GM13977 (cell line): Measurements from ENCODE around the gene B4GALNT1.

Experiments used
- DNase-seq: peaks from one replicate; pipeline ENCODE4 v3.0.0; 2012; ENCODE audit warnings: low spot score
- CTCF ChIP-seq: IDR thresholded peaks from 2 replicates; pipeline ENCODE4 v1.5.1; 2012; ENCODE audit warnings: mild to moderate bottlenecking, control low read depth; ENCODE audit not compliant: insufficient read depth; ENCODE audit errors: extremely low read depth, missing control alignments
- in situ Hi-C: fragments of 300-500 bp; cut with MboI; formaldehyde crosslinking; loops from one replicate; pipeline ENCODE4 v1.12.0; 2022; ENCODE audit warnings: low sequenced_read_pairs, low pct_unique_long_range_greater_than_20kb, mixed read lengths, inconsistent platforms; ENCODE audit not compliant: unreplicated experiment

The B4GALNT1 gene

DNA sequence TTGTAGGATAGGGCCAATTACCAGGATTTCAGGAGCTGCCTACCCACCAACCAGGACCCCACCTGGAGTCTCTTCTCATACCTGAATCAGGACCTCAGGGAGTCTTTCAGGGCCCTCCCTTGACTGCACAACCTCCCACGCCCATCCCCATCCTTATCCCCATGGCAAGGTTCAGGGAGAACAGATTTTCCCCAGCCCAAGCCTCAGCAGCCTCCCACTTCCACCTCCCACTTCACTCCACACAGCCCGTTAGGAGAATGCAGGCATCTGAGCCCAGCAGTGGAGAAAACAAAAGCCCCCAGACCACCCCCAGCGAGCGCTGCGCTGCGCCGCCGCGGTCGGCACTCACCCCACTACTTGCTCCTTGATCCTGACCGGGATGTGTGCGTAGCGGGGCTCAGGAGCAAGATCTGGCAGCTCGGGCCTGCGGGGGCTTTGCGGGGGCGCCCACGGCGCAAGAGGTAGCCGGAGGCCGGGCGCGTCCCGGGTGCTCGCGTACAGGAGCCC lies 1.4 kb downstream of the B4GALNT1 start:
- no peak for TF ChIP-seq CTCF
- DNase-seq, result no peak
- in situ Hi-C loops, result no loop called here

DNA sequence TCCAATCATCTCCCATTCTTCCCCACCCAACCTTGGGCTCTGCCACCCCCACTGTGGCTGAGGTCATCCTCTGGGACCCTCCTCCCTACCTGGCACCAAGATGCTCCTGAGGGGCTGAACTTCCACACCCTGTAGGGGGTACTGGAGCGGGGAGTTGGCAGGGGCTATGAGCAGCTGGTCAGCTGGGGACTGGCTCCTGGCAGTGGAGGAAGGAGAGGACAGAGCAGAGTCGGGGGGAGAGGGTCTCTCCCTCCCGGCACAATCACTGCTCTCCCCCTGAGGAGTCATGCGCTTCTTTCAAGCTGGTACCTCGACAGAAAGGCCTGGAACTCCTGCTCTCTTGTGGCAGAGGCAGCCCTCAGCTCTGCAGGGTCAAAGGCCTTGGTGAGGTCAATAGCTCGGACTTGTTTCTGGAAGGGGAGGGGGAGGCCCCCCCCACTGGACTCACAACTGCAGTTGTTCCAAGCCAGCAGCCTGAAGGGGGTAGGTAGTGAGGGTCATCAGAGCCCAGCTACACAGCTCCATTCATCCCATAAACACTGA lies 2.0 kb downstream of the B4GALNT1 start:
- DNase-seq, result no peak
- in situ Hi-C loops, result no loop called here
- no peak for TF ChIP-seq CTCF

- DNase-seq, result no peak
- TF ChIP-seq CTCF, result no peak
- in situ Hi-C loops, result no loop called here
Measured at GRCh38 chr12:57629897-57630471, 3.0 kb downstream of the B4GALNT1 start.

GRCh38 chr12:57628280-57629191 lies 4.5 kb downstream of the B4GALNT1 start:
- in situ Hi-C loops, result no loop called here
- DNase-seq, result no peak
- no peak for TF ChIP-seq CTCF

DNA sequence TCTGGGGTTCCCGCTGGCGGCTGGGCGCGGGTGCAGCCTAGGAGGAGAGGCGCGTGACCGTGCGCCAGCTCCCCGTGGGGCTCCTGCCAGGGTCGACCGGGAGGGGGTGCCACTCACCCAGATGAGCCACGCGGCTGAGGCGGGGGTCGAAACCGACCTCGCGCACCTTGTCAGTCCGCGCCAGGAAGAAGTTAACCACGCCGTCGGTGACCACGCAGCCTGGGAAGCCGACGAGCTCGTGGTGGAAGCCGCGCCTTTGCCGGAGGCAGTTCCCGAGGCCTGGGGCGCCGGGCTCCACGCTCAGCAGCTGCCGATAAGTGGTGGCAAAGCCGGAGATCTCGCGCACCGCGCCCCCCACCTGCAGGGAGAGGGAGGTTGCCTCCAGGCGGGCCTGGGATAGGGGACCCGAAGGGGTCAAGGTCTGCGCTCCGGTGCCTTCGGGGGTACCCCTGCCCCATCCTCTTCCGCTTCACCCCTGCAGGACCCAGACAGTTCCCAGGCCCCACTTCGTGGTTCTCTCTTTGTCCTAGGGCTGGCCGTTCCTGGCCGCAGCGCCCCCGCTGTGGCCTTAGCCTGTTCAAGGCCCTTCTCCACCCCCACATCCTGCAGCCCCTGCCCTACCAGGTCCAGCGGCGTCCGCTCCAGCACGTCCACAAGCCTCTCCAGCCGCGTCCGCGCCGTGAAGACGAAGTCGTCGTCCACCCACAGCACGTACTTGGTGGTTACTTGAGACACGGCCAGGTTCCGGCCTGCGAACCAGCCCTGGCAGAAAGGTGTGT lies 5.3 kb downstream of the B4GALNT1 start:
- DNase-seq, result no peak
- no peak for TF ChIP-seq CTCF
- in situ Hi-C loops, result no loop called here

DNA sequence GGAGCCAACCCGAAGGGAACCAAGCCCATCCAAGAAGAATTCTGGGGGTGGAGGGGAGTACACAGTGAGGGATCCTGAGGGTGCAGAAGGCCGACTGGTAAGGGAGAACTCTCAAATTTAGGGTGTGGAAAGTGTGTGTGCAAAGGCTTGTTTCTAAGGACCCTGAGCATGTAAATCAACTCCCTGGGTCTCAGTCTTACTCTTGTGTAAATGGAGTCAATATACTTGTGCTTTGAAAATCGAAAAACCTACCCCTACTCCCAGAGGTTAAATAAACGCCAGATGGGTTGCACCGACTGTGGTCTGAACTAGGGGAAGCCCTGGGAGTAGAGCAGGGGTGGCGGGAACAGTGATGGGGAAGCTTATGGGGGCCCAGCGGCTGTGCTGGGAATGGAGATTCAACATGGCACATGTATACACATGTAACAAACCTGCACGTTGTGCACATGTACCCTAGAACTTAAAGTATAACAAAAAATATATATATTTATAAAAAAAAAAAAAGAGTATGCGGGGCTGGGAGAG lies 6.0 kb downstream of the B4GALNT1 start:
- DNase-seq, result no peak
- no peak for TF ChIP-seq CTCF
- in situ Hi-C loops, result no loop called here
